ENCODE results near the gene DLGAP5. TPM values are rescaled to one million over a fixed set of nuclear protein-coding genes. Genes with fewer than 3 reads are reported as not detected.

The DLGAP5 gene
- polyA plus RNA-seq, 1 donor (not counting 4 experiments of a cell fraction or from before 2014, with no cell fraction given) = 15.3 TPM

DNA sequence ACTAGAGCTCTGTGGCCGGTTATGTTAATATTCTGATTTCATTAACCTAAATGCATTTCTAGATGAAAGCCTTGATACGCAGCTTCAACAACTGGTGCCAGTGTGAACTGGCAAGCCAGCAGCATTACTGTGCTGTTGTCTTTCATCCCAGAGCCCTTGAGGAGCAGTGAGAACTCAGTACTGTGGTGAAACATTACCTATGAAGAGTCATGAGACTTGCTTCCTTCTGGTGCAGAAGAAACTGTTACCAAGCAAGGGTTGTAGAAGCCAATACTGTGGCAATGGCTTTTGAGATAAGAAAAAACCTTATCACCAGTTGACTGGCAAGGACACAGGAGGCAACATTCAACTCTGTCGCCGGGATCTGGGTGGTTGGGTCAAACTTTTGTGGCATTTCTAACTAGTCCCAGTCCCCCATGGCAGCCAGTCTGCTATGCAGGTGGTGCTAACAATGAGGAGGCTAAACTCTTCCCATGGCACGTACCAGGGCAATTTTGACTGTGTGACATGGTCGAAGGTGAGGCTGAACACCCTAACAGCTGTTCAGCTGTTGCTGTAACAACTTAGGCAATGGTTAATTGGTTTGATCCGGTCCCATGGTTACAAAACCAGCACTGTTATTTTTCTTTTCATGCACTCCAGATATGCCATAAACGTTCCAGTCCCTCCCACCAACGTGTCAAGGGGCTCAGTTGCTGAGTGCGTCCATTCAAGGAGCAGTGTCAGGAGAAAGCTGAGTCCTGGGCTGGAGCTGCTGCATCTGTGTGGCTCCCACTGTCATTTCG, 74.9 kb downstream of the DLGAP5 start:
- DNase-seq (ENCODE audit: low read depth, low spot score) = no peak
- H2AFZ ChIP-seq (ENCODE audit: control insufficient read depth, low read length) = no peak overlapping the region
- FAIRE-seq = no peak
- H3K4me3 ChIP-seq (ENCODE audit: control insufficient read depth in 2 of 3, extremely low read depth in 1 of 3, insufficient read depth in 2 of 3, low read depth in 1 of 3, low read length in 3 of 3) = no peak overlapping the region
- H3K27ac ChIP-seq (ENCODE audit: control insufficient read depth, insufficient read depth, low read length) = no peak overlapping the region
- no peaks in the 10 kb centered on the region for H3K79me2 ChIP-seq (ENCODE audit: control insufficient read depth, insufficient read depth, low read length)
- peaks cover 20% of the 10 kb centered on the region for H3K4me1 ChIP-seq (ENCODE audit: control insufficient read depth, extremely low read depth, insufficient read depth, low read length)
- H3K9me1 ChIP-seq (ENCODE audit: control insufficient read depth, extremely low read depth, insufficient read depth, low read length) = no peaks in the 10 kb centered on the region
- H3K36me3 ChIP-seq (ENCODE audit: control insufficient read depth in 2 of 2, extremely low read depth in 1 of 2, insufficient read depth in 2 of 2, low read length in 2 of 2) = no peaks in the 10 kb centered on the region
- H3K9ac ChIP-seq (ENCODE audit: control insufficient read depth, extremely low read depth, insufficient read depth, low read length) = no peak overlapping the region
- H3K4me2 ChIP-seq (ENCODE audit: control insufficient read depth, extremely low read depth, insufficient read depth, low read depth, low read length) = no peak overlapping the region
- H4K20me1 ChIP-seq (ENCODE audit: control insufficient read depth, extremely low read depth, insufficient read depth, low read length) = no peaks in the 10 kb centered on the region
- no peaks in the 10 kb centered on the region for H3K9me3 ChIP-seq (ENCODE audit: control insufficient read depth, low read depth, low read length)
- dilution Hi-C loops (cut with MboI; ENCODE audit: extremely low pct_ligation_motif_present, low sequenced_read_pairs) = no loop called here
- H3K27me3 ChIP-seq (ENCODE audit: control insufficient read depth, extremely low read depth, insufficient read depth, low read length) = no peaks in the 10 kb centered on the region
- TF ChIP-seq, protein P1, sequence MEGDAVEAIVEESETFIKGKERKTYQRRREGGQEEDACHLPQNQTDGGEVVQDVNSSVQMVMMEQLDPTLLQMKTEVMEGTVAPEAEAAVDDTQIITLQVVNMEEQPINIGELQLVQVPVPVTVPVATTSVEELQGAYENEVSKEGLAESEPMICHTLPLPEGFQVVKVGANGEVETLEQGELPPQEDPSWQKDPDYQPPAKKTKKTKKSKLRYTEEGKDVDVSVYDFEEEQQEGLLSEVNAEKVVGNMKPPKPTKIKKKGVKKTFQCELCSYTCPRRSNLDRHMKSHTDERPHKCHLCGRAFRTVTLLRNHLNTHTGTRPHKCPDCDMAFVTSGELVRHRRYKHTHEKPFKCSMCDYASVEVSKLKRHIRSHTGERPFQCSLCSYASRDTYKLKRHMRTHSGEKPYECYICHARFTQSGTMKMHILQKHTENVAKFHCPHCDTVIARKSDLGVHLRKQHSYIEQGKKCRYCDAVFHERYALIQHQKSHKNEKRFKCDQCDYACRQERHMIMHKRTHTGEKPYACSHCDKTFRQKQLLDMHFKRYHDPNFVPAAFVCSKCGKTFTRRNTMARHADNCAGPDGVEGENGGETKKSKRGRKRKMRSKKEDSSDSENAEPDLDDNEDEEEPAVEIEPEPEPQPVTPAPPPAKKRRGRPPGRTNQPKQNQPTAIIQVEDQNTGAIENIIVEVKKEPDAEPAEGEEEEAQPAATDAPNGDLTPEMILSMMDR (optimal IDR thresholded peaks at IDR 0.05 in 1 of 3, IDR thresholded peaks at IDR 0.05 in 1 of 3, conservative IDR thresholded peaks at IDR 0.05 in 1 of 3; ENCODE audit: extremely low read depth in 1 of 3, insufficient read depth in 2 of 3, low read length in 3 of 3) = no peak
- no peak for TF ChIP-seq EZH2 (IDR thresholded peaks at IDR 0.05; ENCODE audit: low read length)

- FAIRE-seq (no peak), DNase-seq (ENCODE audit: low read depth, low spot score) (no peak)
- Histone ChIP-seq H3K27ac (ENCODE audit: control insufficient read depth, insufficient read depth, low read length) (no peak overlapping the region), H2AFZ (ENCODE audit: control insufficient read depth, low read length) (no peak overlapping the region), H3K4me2 (ENCODE audit: control insufficient read depth, extremely low read depth, insufficient read depth, low read depth, low read length) (no peak overlapping the region), H3K9me1 (ENCODE audit: control insufficient read depth, extremely low read depth, insufficient read depth, low read length) (no peaks in the 10 kb centered on the region), H3K79me2 (ENCODE audit: control insufficient read depth, insufficient read depth, low read length) (no peaks in the 10 kb centered on the region), H4K20me1 (ENCODE audit: control insufficient read depth, extremely low read depth, insufficient read depth, low read length) (no peaks in the 10 kb centered on the region), H3K9me3 (ENCODE audit: control insufficient read depth, low read depth, low read length) (no peaks in the 10 kb centered on the region), H3K4me3 (ENCODE audit: control insufficient read depth in 2 of 3, extremely low read depth in 1 of 3, insufficient read depth in 2 of 3, low read depth in 1 of 3, low read length in 3 of 3) (no peak overlapping the region), H3K27me3 (ENCODE audit: control insufficient read depth, extremely low read depth, insufficient read depth, low read length) (no peaks in the 10 kb centered on the region), H3K4me1 (ENCODE audit: control insufficient read depth, extremely low read depth, insufficient read depth, low read length) (peaks cover 15% of the 10 kb centered on the region), H3K36me3 (ENCODE audit: control insufficient read depth in 2 of 2, extremely low read depth in 1 of 2, insufficient read depth in 2 of 2, low read length in 2 of 2) (no peaks in the 10 kb centered on the region), H3K9ac (ENCODE audit: control insufficient read depth, extremely low read depth, insufficient read depth, low read length) (no peak overlapping the region)
- dilution Hi-C loops (cut with MboI; ENCODE audit: extremely low pct_ligation_motif_present, low sequenced_read_pairs) = no loop called here
- TF ChIP-seq, protein P1 (optimal IDR thresholded peaks at IDR 0.05 in 1 of 3, IDR thresholded peaks at IDR 0.05 in 1 of 3, conservative IDR thresholded peaks at IDR 0.05 in 1 of 3; ENCODE audit: extremely low read depth in 1 of 3, insufficient read depth in 2 of 3, low read length in 3 of 3) = no peak
- no peak for TF ChIP-seq EZH2 (IDR thresholded peaks at IDR 0.05; ENCODE audit: low read length)
Observed at GRCh38 chr14:55115861-55116245, 75.5 kb downstream of the DLGAP5 start.
